Colonic mucosa (tissue), 4 donors: ENCODE measurements around the gene PAIP2. TPM values are rescaled to one million over a fixed set of nuclear protein-coding genes. Genes with fewer than 3 reads are reported as not detected.
"Not testable (repeated sequence)": the region's sequence is repeated elsewhere in the genome, so short reads cannot be mapped to it uniquely, and the experiment has no call there.

Experiments
- DNase-seq: peaks from one replicate; pipeline ENCODE4 v3.0.0-alpha.2; 2020
- H3K27ac ChIP-seq: fragments of 200-600 bp; one replicate; pipeline ENCODE4 v1.8.0; 2021
- H3K27me3 ChIP-seq: fragments of 200-600 bp; one replicate; pipeline ENCODE4 v1.8.0; 2021
- H3K36me3 ChIP-seq: fragments of 200-600 bp; one replicate; pipeline ENCODE4 v1.8.0; 2021
- H3K4me1 ChIP-seq: fragments of 200-600 bp; one replicate; pipeline ENCODE4 v1.8.0; 2021; ENCODE audit warnings: mild to moderate bottlenecking
- H3K4me3 ChIP-seq: fragments of 200-600 bp; one replicate; pipeline ENCODE4 v1.8.0; 2021
- H3K9ac ChIP-seq, 2 donors: one replicate each; pipeline ENCODE4 v1.7.0; 2013; ENCODE audit warnings: control low read depth in 2 of 2, low read depth in 2 of 2, low read length in 2 of 2
- H3K9me3 ChIP-seq: fragments of 200-600 bp; one replicate; pipeline ENCODE4 v1.8.0; 2021
- intact Hi-C: fragments of 100-400 bp; cut with DNase I; formaldehyde crosslinking; loops from one replicate; pipeline ENCODE4 v1.14.1; 2022
- total RNA-seq, 2 donors: library from RNA; stranded (reverse); fragmentation: NEBNext Ultra II Directional in 1 of 2; extraction: Animal tissue kit (Norgen Biotek cat#: 25700) in 1 of 2; gene quantifications; one replicate each; pipeline ENCODE4 v1.2.1, GENCODE V29; 2021
- TF ChIP-seq, protein P1 (sequence below): fragments of 200-600 bp; IDR thresholded peaks from one replicate; pipeline ENCODE4 v1.8.0; 2022; ENCODE audit warnings: antibody characterized with exemption, mild to moderate bottlenecking
- donor health status: healthy.
- donor health status: DM: no; HTN: no; CAD: no.
- donor health status: DM: no; HTN: no; CAD: no.

Gene PAIP2
- total RNA-seq, 2 donors from 2014 or later = 39.4 to 49.7 TPM

DNA sequence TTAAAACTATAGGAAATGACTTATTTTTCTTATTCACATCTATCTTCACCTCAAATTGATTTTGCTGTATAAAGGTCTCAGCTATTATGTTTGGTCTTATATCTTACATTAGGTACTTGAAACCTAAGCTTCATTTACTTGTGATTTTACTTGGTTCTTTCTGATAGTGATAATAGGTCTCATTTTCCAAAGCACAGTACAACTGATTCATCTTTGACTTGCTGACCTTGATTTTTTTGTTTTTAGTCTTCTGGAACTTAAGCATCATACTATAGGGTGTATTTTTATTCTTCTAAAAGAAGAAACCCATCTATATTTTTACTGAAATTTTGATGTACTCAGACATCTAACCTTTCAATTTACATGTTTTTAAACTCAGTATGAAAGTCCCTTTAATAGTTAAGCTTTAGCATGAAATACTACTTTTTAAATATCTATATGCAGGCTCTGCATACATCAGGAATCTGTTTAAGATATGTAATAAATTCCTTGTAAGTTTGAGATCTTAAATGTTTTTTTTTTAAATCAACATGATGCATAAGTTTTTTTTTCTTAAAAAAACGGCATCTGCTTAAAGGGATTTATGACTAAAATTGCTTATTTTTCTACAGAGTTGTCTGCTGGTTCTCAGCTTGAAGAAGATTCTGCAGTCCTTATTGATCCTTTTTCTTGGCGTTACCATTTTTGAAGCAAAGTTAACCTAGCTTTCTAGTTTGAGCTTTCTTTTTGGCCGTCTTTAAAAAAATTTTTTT, 34.9 kb upstream of the PAIP2 start:
- Histone ChIP-seq H3K27ac (no peak overlapping the region), H3K4me1 (peaks cover 16% of the 10 kb centered on the region), H3K9me3 (no peaks in the 10 kb centered on the region), H3K36me3 (no peaks in the 10 kb centered on the region), H3K27me3 (no peaks in the 10 kb centered on the region), H3K9ac (no peak overlapping the region), H3K4me3 (no peak overlapping the region)
- TF ChIP-seq, protein P1, sequence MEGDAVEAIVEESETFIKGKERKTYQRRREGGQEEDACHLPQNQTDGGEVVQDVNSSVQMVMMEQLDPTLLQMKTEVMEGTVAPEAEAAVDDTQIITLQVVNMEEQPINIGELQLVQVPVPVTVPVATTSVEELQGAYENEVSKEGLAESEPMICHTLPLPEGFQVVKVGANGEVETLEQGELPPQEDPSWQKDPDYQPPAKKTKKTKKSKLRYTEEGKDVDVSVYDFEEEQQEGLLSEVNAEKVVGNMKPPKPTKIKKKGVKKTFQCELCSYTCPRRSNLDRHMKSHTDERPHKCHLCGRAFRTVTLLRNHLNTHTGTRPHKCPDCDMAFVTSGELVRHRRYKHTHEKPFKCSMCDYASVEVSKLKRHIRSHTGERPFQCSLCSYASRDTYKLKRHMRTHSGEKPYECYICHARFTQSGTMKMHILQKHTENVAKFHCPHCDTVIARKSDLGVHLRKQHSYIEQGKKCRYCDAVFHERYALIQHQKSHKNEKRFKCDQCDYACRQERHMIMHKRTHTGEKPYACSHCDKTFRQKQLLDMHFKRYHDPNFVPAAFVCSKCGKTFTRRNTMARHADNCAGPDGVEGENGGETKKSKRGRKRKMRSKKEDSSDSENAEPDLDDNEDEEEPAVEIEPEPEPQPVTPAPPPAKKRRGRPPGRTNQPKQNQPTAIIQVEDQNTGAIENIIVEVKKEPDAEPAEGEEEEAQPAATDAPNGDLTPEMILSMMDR = no peak
- no peak for DNase-seq
- intact Hi-C loops = no loop called here

DNA sequence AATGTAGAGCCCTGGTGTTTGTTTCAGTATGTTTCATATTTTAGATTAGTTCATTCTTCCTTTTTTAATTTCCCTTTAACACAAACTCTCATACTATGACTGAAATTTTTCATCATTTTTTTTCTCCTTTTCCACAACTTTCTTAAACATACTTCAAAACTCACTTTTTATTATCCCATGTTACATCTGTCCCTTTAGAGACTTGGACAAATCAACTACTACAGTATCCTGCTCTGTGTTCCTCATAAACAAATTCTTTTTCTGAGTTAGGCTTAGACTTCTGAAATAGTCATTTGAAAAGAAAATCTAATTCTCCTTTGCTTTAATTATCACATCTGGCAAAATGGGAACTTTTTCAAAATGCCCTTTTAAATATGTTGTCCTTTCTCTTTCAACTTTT, 32.9 kb upstream of the PAIP2 start:
- H3K4me1 ChIP-seq = peaks cover 16% of the 10 kb centered on the region
- no peaks in the 10 kb centered on the region for H3K27me3 ChIP-seq
- no peak overlapping the region for H3K4me3 ChIP-seq
- H3K36me3 ChIP-seq = no peaks in the 10 kb centered on the region
- TF ChIP-seq, protein P1 = no peak
- H3K9ac ChIP-seq = no peak overlapping the region
- H3K27ac ChIP-seq = no peak overlapping the region
- no peak for DNase-seq
- intact Hi-C loops = no loop called here
- no peaks in the 10 kb centered on the region for H3K9me3 ChIP-seq

DNA sequence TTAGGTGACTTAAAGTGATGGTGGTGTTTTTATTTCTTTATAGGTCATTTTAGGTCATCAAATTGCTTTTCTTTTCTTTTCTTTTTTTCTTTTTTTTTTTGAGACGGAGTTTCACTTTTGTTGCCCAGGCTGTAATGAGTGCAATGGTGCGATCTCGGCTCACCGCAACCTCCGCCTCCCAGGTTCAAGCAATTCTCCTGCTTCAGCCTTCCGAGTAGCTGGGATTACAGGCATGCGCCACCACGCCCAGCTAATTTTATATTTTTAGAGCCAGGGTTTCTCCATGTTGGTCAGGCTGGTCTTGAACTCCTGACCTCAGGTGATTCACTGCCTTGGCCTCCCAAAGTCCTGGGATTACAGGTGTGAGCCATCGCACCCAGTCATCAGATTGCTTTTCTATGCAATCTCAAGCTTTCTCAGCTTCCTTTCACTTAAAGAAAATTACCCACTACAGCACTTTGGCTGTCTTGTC, 30.9 kb upstream of the PAIP2 start:
- H3K9me3 ChIP-seq, DNase-seq, H3K4me3 ChIP-seq, H3K4me1 ChIP-seq, H3K27me3 ChIP-seq, H3K27ac ChIP-seq, intact Hi-C loops, H3K9ac ChIP-seq, H3K36me3 ChIP-seq: not testable (repeated sequence)

DNA sequence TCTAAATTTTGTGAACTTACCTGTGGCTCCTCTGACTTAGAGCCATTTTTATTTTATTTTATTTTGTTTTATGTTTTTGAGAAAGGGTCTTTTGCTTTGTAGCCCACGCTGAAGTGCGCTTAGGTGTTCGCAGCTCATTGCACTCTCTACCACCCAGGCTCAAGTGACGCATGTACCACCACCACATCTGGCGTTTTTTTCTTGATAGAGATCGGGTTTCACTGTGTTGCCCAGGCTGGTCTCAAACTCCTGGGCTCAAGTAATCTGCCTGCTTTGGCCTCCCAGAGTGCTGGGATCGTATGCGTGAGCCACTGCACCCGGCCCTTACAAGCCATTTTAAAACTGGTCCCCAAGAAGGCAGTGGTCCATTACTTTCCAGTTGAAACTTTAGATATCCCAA, 29.6 kb upstream of the PAIP2 start:
- Histone ChIP-seq H3K27ac (no peak overlapping the region), H3K9ac (no peak overlapping the region), H3K36me3 (no peaks in the 10 kb centered on the region), H3K4me3 (no peak overlapping the region), H3K4me1 (peaks cover 3% of the 10 kb centered on the region), H3K9me3 (no peaks in the 10 kb centered on the region), H3K27me3 (no peaks in the 10 kb centered on the region)
- DNase-seq = no peak
- TF ChIP-seq, protein P1 = no peak
- intact Hi-C loops = no loop called here

DNA sequence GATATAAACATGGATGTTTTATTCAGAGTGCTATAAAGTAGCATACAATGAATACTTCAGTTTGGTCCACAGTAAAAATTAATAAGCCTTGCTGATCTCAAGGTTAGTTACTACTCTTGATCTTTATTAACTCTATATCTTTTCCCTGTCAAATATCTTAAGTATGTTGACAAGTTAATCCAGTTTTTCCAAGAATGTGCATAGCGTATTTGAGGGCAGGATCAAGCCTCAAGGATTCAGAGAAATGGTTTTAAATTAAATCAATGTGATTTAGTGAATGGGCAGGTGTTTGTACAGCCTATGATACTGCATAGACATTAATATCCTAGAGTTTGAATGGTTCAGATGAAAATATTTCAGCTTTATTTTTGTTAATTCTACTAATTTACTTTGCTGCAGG, 27.4 kb upstream of the PAIP2 start:
- no peak for DNase-seq
- no peaks in the 10 kb centered on the region for H3K9me3 ChIP-seq
- no peak overlapping the region for H3K4me3 ChIP-seq
- H3K27ac ChIP-seq = no peak overlapping the region
- peaks cover 3% of the 10 kb centered on the region for H3K4me1 ChIP-seq
- peaks cover 11% of the 10 kb centered on the region for H3K36me3 ChIP-seq
- TF ChIP-seq, protein P1 = no peak
- intact Hi-C loops = no loop called here
- no peak overlapping the region for H3K9ac ChIP-seq
- H3K27me3 ChIP-seq = no peaks in the 10 kb centered on the region

DNA sequence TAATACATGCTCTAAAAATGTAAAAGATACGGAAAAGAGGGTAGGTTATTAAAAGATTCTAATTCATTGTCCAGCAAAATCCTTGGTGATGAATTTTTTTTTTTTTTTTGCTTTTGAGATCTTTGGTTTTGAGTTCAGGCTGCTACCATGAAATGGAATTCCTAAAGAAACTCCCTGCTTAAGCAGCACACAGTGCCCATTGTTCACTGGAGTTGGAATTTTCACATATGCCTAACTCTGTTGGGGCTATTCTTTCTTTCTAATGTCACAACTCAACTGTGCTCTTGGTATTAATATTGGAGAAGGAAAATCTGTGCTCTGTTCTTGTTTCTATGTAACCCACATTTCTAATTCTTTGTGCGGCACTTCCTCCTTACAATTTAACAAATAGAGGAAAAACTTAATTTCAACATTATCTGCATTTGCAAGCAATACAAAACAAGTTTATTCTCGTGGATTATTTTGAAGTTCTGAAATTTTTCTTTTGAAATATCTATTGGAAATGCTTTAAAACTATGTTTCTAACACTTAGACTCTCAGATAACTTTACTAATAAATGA, 26.5 kb upstream of the PAIP2 start:
- intact Hi-C loops = no loop called here
- Histone ChIP-seq H3K9ac (no peak overlapping the region), H3K36me3 (peaks cover 13% of the 10 kb centered on the region), H3K9me3 (no peaks in the 10 kb centered on the region), H3K4me3 (no peak overlapping the region), H3K27ac (no peak overlapping the region), H3K4me1 (peaks cover 3% of the 10 kb centered on the region), H3K27me3 (no peaks in the 10 kb centered on the region)
- DNase-seq = no peak
- TF ChIP-seq, protein P1 = no peak
